HepG2 (cell line): Measurements from ENCODE around the gene TNFRSF6B. TPM values are rescaled to one million over a fixed set of nuclear protein-coding genes. Genes with fewer than 3 reads are reported as not detected.

Source experiments
- AGO1 ChIP-seq: fragments of 200-400 bp; formaldehyde crosslinking; IDR thresholded peaks from 2 replicates; pipeline ENCODE4 v1.6.1; 2017; ENCODE audit warnings: mild to moderate bottlenecking, low read depth, low read length, moderate library complexity; ENCODE audit not compliant: poor library complexity, severe bottlenecking
- DPF2 ChIP-seq: sonication (generic); formaldehyde crosslinking; IDR thresholded peaks from 2 replicates; pipeline ENCODE4 v1.4.0; 2020; ENCODE audit warnings: mild to moderate bottlenecking, low read depth, missing genetic modification reagents, borderline replicate concordance
- ETV5 ChIP-seq: IDR thresholded peaks from 2 replicates; pipeline ENCODE4 v1.6.1; 2018; ENCODE audit warnings: missing biosample characterization, missing genetic modification reagents, inconsistent platforms, borderline replicate concordance
- FOXK2 ChIP-seq: fragments of 450-650 bp; IDR thresholded peaks from 2 replicates; pipeline ENCODE4 v1.6.1; 2016
- MED13 ChIP-seq: sonication (generic); formaldehyde crosslinking; IDR thresholded peaks from 2 replicates; pipeline ENCODE4 v1.5.0; 2020; ENCODE audit warnings: missing genetic modification reagents
- MTF1 ChIP-seq: sonication (generic); formaldehyde crosslinking; IDR thresholded peaks from 2 replicates; pipeline ENCODE4 v1.5.0; 2020; ENCODE audit warnings: missing genetic modification reagents
- NFYC ChIP-seq: IDR thresholded peaks from 2 replicates; pipeline ENCODE4 v1.6.1; 2016; ENCODE audit warnings: missing genetic modification reagents, missing compliant biosample characterization
- RBM22 ChIP-seq: fragments of 200-400 bp; formaldehyde crosslinking; optimal IDR thresholded peaks from 2 replicates; pipeline ENCODE3; 2017; ENCODE audit warnings: mild to moderate bottlenecking, low read length, moderate library complexity
- SIN3A ChIP-seq: IDR thresholded peaks from 2 replicates; pipeline ENCODE4 v1.6.1; 2011; ENCODE audit warnings: low read depth, mild to moderate bottlenecking, control low read depth, low read length, borderline replicate concordance
- SUZ12 ChIP-seq: fragments of 150-350 bp; IDR thresholded peaks from 2 replicates; pipeline ENCODE4 v1.6.1; 2014; ENCODE audit warnings: low read depth, low read length
- TRIM24 ChIP-seq: sonication (generic); formaldehyde crosslinking; IDR thresholded peaks from 2 replicates; pipeline ENCODE4 v1.8.0; 2022; ENCODE audit warnings: mild to moderate bottlenecking, missing genetic modification reagents
- ZMYM3 ChIP-seq: sonication (generic); formaldehyde crosslinking; IDR thresholded peaks from 2 replicates; pipeline ENCODE4 v1.5.1; 2020; ENCODE audit warnings: mild to moderate bottlenecking, missing genetic modification reagents
- ZNF274 ChIP-seq: sonication (generic); formaldehyde crosslinking; IDR thresholded peaks from 2 replicates; pipeline ENCODE4 v1.5.1; 2020; ENCODE audit warnings: mild to moderate bottlenecking, missing genetic modification reagents
- polyA plus RNA-seq, 8 experiments: library from polyadenylated mRNA; depleted of rRNA in 3 of 8; stranded (reverse) in 7 of 8; unstranded in 1 of 8; fragments of >200 nt; fragmentation: Illumina TruSeq in 4 of 8; extraction: Trizol in 4 of 8; gene quantifications; 2 replicates each; pipeline versions ENCODE4 v1.2.1 to v1.2.3, GENCODE V29; 2011 to 2016; ENCODE audit warnings: low read depth in 4 of 8, missing spikeins in 1 of 8, mixed read lengths in 1 of 8; ENCODE audit not compliant: insufficient read depth in 1 of 8
- total RNA-seq, 5 experiments: library from RNA; depleted of rRNA; stranded (reverse); fragments of >200 nt; fragmentation: Illumina TruSeq; extraction: Trizol; gene quantifications; 2 replicates each; pipeline ENCODE4 v1.2.3, GENCODE V29; 2016; ENCODE audit warnings: low read depth in 1 of 5
- TF ChIP-seq, protein P1 (sequence below): sonication (generic); formaldehyde crosslinking; IDR thresholded peaks from 2 replicates; pipeline ENCODE4 v1.8.1; 2023; ENCODE audit warnings: mild to moderate bottlenecking, missing genetic modification reagents
- TF ChIP-seq, protein P2 (sequence below): sonication (generic); formaldehyde crosslinking; IDR thresholded peaks from 2 replicates; pipeline ENCODE4 v1.8.1; 2023; ENCODE audit warnings: mild to moderate bottlenecking, inconsistent platforms, moderate library complexity, missing genetic modification reagents, borderline replicate concordance
- TF ChIP-seq, protein P3 (sequence below): sonication (generic); formaldehyde crosslinking; conservative IDR thresholded peaks from 2 replicates; pipeline ENCODE4 v1.5.0; 2020; ENCODE audit warnings: missing genetic modification reagents
- TF ChIP-seq, protein P4 (sequence below): sonication (generic); formaldehyde crosslinking; IDR thresholded peaks from 2 replicates; pipeline ENCODE4 v1.5.0; 2020; ENCODE audit warnings: missing genetic modification reagents
- TF ChIP-seq, protein P5 (sequence below): sonication (generic); formaldehyde crosslinking; IDR thresholded peaks from 2 replicates; pipeline ENCODE4 v1.5.1; 2020; ENCODE audit warnings: missing genetic modification reagents, mild to moderate bottlenecking, borderline replicate concordance
- TF ChIP-seq, protein P6 (sequence below): sonication (generic); formaldehyde crosslinking; IDR thresholded peaks from 2 replicates; pipeline ENCODE4 v1.4.0; 2020; ENCODE audit warnings: mild to moderate bottlenecking, missing genetic modification reagents

TNFRSF6B gene
- total and polyA plus RNA-seq, 2 of the 13 experiments (the other 11 are each of a cell fraction or from before 2014, with no cell fraction given): 0.24 TPM; not detected in 1

DNA sequence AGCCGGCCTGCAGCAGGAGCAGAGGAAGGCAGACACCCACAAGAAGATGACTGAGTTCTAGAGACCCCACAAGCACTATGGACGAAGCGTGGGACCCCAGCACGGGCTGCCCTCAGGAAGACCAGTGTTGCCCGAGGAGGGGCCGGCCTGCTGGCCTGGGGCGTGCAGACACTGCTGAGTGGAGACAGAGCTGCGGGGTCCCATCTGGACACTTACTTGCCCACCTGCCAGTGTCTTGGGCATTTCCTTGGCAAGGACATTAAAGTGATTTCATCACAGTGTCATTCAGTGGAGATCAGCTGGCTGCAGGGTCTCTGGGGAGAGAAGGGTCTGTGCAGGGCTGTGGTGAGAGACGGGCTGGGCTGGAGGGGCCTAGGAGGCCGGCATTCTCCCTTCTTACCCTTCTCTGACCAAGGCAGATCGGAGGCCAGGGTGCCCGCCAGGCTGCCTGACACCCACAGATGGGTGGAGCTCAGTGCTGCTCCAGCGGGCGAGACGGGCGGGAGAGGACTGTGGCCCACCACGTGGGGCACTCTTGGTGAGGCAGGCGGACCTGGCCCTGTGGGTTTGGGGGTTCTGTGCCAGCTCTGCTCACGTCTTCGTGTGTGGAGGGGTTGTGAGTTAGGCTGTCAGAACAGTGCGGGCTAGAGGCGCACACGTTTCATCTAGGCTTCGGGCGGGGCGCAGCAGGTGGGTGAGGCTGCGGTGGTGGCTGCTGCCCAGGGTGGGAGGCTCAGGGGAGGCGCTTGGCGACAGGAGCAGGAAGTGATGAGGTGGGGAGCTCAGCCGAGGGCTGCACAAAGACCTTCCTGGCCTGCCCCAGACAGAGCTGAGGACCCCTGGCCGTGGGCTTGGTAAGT lies 39.6 kb downstream of the TNFRSF6B start, which contains the start of gene LIME1 (continued):
- TF ChIP-seq, protein P1, sequence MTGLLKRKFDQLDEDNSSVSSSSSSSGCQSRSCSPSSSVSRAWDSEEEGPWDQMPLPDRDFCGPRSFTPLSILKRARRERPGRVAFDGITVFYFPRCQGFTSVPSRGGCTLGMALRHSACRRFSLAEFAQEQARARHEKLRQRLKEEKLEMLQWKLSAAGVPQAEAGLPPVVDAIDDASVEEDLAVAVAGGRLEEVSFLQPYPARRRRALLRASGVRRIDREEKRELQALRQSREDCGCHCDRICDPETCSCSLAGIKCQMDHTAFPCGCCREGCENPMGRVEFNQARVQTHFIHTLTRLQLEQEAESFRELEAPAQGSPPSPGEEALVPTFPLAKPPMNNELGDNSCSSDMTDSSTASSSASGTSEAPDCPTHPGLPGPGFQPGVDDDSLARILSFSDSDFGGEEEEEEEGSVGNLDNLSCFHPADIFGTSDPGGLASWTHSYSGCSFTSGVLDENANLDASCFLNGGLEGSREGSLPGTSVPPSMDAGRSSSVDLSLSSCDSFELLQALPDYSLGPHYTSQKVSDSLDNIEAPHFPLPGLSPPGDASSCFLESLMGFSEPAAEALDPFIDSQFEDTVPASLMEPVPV (CRISPR knock-in tag): 0 out of 2 replicates have a peak, but pooled peaks have one; percentile 35
- TF ChIP-seq SIN3A (no peak), MTF1 (no peak), ZNF274 (CRISPR knock-in tag) (0 out of 2 replicates have a peak, but pooled peaks have one; percentile 31), SUZ12 (no peak), ZMYM3 (CRISPR knock-in tag) (no peak), TRIM24 (CRISPR knock-in tag) (no peak), AGO1 (peak; percentile 41), RBM22 (peak; percentile 87), MED13 (CRISPR knock-in tag) (no peak), NFYC (no peak), ETV5 (CRISPR knock-in tag) (no peak), FOXK2 (no peak), DPF2 (CRISPR knock-in tag) (no peak)
- TF ChIP-seq, protein P2, sequence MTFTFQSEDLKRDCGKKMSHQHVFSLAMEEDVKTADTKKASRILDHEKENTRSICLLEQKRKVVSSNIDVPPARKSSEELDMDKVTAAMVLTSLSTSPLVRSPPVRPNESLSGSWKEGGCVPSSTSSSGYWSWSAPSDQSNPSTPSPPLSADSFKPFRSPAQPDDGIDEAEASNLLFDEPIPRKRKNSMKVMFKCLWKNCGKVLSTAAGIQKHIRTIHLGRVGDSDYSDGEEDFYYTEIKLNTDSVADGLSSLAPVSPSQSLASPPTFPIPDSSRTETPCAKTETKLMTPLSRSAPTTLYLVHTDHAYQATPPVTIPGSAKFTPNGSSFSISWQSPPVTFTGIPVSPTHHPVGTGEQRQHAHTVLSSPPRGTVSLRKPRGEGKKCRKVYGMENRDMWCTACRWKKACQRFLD: no peak
- TF ChIP-seq, protein P3, sequence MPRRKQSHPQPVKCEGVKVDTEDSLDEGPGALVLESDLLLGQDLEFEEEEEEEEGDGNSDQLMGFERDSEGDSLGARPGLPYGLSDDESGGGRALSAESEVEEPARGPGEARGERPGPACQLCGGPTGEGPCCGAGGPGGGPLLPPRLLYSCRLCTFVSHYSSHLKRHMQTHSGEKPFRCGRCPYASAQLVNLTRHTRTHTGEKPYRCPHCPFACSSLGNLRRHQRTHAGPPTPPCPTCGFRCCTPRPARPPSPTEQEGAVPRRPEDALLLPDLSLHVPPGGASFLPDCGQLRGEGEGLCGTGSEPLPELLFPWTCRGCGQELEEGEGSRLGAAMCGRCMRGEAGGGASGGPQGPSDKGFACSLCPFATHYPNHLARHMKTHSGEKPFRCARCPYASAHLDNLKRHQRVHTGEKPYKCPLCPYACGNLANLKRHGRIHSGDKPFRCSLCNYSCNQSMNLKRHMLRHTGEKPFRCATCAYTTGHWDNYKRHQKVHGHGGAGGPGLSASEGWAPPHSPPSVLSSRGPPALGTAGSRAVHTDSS (CRISPR knock-in tag): no peak
- TF ChIP-seq, protein P4, sequence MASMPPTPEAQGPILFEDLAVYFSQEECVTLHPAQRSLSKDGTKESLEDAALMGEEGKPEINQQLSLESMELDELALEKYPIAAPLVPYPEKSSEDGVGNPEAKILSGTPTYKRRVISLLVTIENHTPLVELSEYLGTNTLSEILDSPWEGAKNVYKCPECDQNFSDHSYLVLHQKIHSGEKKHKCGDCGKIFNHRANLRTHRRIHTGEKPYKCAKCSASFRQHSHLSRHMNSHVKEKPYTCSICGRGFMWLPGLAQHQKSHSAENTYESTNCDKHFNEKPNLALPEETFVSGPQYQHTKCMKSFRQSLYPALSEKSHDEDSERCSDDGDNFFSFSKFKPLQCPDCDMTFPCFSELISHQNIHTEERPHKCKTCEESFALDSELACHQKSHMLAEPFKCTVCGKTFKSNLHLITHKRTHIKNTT (CRISPR knock-in tag): no peak
- TF ChIP-seq, protein P5, sequence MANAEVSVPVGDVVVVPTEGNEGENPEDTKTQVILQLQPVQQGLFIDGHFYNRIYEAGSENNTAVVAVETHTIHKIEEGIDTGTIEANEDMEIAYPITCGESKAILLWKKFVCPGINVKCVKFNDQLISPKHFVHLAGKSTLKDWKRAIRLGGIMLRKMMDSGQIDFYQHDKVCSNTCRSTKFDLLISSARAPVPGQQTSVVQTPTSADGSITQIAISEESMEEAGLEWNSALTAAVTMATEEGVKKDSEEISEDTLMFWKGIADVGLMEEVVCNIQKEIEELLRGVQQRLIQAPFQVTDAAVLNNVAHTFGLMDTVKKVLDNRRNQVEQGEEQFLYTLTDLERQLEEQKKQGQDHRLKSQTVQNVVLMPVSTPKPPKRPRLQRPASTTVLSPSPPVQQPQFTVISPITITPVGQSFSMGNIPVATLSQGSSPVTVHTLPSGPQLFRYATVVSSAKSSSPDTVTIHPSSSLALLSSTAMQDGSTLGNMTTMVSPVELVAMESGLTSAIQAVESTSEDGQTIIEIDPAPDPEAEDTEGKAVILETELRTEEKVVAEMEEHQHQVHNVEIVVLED (CRISPR knock-in tag): no peak
- TF ChIP-seq, protein P6, sequence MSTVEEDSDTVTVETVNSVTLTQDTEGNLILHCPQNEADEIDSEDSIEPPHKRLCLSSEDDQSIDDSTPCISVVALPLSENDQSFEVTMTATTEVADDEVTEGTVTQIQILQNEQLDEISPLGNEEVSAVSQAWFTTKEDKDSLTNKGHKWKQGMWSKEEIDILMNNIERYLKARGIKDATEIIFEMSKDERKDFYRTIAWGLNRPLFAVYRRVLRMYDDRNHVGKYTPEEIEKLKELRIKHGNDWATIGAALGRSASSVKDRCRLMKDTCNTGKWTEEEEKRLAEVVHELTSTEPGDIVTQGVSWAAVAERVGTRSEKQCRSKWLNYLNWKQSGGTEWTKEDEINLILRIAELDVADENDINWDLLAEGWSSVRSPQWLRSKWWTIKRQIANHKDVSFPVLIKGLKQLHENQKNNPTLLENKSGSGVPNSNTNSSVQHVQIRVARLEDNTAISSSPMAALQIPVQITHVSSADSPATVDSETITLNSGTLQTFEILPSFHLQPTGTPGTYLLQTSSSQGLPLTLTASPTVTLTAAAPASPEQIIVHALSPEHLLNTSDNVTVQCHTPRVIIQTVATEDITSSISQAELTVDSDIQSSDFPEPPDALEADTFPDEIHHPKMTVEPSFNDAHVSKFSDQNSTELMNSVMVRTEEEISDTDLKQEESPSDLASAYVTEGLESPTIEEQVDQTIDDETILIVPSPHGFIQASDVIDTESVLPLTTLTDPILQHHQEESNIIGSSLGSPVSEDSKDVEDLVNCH (CRISPR knock-in tag): no peak
